WTC11 (cell line): Measurements from ENCODE around the gene PGAP2.

ENCODE experiments used
- KAT7 ChIP-seq: sonication (generic); formaldehyde crosslinking; IDR thresholded peaks from 2 replicates; pipeline ENCODE4 v1.8.1; 2023; ENCODE audit warnings: missing genetic modification reagents, mild to moderate bottlenecking, borderline replicate concordance
- NR2C2 ChIP-seq: sonication (generic); formaldehyde crosslinking; IDR thresholded peaks from 2 replicates; pipeline ENCODE4 v1.8.0; 2022; ENCODE audit warnings: mild to moderate bottlenecking, missing genetic modification reagents
- OVOL2 ChIP-seq: fragments of 250-450 bp; sonication (Bioruptor Pico); IDR thresholded peaks from 2 replicates; pipeline ENCODE4 v1.9.0; 2021; ENCODE audit warnings: mild to moderate bottlenecking, borderline replicate concordance
- SP1 ChIP-seq: sonication (generic); formaldehyde crosslinking; conservative IDR thresholded peaks from 2 replicates; pipeline ENCODE4 v1.8.1; 2022; ENCODE audit warnings: missing genetic modification reagents
- ZNF232 ChIP-seq: sonication (generic); formaldehyde crosslinking; IDR thresholded peaks from 2 replicates; pipeline ENCODE4 v1.8.0; 2022; ENCODE audit warnings: mild to moderate bottlenecking, missing genetic modification reagents
- TF ChIP-seq, protein P1 (sequence below): sonication (generic); formaldehyde crosslinking; IDR thresholded peaks from 2 replicates; pipeline ENCODE4 v1.8.1; 2023; ENCODE audit warnings: mild to moderate bottlenecking, missing genetic modification reagents, moderate library complexity
- TF ChIP-seq, protein P2 (sequence below): fragments of 200-600 bp; IDR thresholded peaks from 2 replicates; pipeline ENCODE4 v1.8.0; 2022; ENCODE audit warnings: antibody characterized with exemption
- TF ChIP-seq, protein P3 (sequence below): sonication (generic); formaldehyde crosslinking; IDR thresholded peaks from 2 replicates; pipeline ENCODE4 v1.8.1; 2023; ENCODE audit warnings: mild to moderate bottlenecking, moderate library complexity, missing genetic modification reagents
- TF ChIP-seq, protein P4 (sequence below): sonication (generic); formaldehyde crosslinking; IDR thresholded peaks from 2 replicates; pipeline ENCODE4 v1.8.1; 2022; ENCODE audit warnings: low read depth, missing genetic modification reagents, borderline replicate concordance
- TF ChIP-seq, protein P5 (sequence below): sonication (generic); formaldehyde crosslinking; IDR thresholded peaks from 2 replicates; pipeline ENCODE4 v1.8.0; 2022; ENCODE audit warnings: mild to moderate bottlenecking, missing genetic modification reagents

DNA sequence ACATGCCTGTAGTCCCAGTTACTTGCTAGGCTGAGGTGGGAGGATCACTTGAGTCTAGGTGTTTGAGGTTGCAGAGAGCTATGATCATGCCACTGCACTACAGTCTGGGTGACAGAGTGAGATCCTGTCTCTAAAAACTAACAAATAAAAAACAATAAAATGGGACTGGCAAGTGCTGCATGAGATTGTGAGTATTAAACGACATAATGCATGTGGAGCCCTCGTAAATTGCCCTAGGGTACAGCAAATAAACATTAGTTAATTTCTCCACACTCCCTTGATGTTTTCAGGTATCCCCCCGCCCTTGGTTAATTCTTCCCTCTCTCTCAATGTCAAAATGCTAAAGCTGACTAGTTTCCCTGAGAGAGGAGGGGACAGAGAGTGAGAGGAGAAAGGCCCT, 37.3 kb downstream of the PGAP2 start:
- TF ChIP-seq, protein P1, sequence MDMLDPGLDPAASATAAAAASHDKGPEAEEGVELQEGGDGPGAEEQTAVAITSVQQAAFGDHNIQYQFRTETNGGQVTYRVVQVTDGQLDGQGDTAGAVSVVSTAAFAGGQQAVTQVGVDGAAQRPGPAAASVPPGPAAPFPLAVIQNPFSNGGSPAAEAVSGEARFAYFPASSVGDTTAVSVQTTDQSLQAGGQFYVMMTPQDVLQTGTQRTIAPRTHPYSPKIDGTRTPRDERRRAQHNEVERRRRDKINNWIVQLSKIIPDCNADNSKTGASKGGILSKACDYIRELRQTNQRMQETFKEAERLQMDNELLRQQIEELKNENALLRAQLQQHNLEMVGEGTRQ, result no peak
- no peak for TF ChIP-seq OVOL2
- no peak for TF ChIP-seq KAT7
- TF ChIP-seq, protein P2, sequence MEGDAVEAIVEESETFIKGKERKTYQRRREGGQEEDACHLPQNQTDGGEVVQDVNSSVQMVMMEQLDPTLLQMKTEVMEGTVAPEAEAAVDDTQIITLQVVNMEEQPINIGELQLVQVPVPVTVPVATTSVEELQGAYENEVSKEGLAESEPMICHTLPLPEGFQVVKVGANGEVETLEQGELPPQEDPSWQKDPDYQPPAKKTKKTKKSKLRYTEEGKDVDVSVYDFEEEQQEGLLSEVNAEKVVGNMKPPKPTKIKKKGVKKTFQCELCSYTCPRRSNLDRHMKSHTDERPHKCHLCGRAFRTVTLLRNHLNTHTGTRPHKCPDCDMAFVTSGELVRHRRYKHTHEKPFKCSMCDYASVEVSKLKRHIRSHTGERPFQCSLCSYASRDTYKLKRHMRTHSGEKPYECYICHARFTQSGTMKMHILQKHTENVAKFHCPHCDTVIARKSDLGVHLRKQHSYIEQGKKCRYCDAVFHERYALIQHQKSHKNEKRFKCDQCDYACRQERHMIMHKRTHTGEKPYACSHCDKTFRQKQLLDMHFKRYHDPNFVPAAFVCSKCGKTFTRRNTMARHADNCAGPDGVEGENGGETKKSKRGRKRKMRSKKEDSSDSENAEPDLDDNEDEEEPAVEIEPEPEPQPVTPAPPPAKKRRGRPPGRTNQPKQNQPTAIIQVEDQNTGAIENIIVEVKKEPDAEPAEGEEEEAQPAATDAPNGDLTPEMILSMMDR, result no peak
- TF ChIP-seq, protein P3, sequence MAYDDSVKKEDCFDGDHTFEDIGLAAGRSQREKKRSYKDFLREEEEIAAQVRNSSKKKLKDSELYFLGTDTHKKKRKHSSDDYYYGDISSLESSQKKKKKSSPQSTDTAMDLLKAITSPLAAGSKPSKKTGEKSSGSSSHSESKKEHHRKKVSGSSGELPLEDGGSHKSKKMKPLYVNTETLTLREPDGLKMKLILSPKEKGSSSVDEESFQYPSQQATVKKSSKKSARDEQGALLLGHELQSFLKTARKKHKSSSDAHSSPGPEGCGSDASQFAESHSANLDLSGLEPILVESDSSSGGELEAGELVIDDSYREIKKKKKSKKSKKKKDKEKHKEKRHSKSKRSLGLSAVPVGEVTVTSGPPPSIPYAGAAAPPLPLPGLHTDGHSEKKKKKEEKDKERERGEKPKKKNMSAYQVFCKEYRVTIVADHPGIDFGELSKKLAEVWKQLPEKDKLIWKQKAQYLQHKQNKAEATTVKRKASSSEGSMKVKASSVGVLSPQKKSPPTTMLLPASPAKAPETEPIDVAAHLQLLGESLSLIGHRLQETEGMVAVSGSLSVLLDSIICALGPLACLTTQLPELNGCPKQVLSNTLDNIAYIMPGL (CRISPR knock-in tag), result no peak
- TF ChIP-seq NR2C2 (CRISPR knock-in tag), result no peak
- no peak for TF ChIP-seq SP1 (CRISPR knock-in tag)
- no peak for TF ChIP-seq ZNF232 (CRISPR knock-in tag)
- TF ChIP-seq, protein P4, sequence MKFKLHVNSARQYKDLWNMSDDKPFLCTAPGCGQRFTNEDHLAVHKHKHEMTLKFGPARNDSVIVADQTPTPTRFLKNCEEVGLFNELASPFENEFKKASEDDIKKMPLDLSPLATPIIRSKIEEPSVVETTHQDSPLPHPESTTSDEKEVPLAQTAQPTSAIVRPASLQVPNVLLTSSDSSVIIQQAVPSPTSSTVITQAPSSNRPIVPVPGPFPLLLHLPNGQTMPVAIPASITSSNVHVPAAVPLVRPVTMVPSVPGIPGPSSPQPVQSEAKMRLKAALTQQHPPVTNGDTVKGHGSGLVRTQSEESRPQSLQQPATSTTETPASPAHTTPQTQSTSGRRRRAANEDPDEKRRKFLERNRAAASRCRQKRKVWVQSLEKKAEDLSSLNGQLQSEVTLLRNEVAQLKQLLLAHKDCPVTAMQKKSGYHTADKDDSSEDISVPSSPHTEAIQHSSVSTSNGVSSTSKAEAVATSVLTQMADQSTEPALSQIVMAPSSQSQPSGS (CRISPR knock-in tag), result no peak
- TF ChIP-seq, protein P5, sequence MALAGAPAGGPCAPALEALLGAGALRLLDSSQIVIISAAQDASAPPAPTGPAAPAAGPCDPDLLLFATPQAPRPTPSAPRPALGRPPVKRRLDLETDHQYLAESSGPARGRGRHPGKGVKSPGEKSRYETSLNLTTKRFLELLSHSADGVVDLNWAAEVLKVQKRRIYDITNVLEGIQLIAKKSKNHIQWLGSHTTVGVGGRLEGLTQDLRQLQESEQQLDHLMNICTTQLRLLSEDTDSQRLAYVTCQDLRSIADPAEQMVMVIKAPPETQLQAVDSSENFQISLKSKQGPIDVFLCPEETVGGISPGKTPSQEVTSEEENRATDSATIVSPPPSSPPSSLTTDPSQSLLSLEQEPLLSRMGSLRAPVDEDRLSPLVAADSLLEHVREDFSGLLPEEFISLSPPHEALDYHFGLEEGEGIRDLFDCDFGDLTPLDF (CRISPR knock-in tag), result no peak
